ENCODE measurements around the gene NUP214.

The NUP214 gene

GRCh38 chr9:131142160-131142559, 16.8 kb downstream of the NUP214 start:
- H3K4me3 ChIP-seq (ENCODE audit: low read length): no peak overlapping the region
- no peak for TF ChIP-seq EZH2phosphoT487 (IDR thresholded peaks at IDR 0.05; ENCODE audit: low read depth)
- TF ChIP-seq, protein P1, sequence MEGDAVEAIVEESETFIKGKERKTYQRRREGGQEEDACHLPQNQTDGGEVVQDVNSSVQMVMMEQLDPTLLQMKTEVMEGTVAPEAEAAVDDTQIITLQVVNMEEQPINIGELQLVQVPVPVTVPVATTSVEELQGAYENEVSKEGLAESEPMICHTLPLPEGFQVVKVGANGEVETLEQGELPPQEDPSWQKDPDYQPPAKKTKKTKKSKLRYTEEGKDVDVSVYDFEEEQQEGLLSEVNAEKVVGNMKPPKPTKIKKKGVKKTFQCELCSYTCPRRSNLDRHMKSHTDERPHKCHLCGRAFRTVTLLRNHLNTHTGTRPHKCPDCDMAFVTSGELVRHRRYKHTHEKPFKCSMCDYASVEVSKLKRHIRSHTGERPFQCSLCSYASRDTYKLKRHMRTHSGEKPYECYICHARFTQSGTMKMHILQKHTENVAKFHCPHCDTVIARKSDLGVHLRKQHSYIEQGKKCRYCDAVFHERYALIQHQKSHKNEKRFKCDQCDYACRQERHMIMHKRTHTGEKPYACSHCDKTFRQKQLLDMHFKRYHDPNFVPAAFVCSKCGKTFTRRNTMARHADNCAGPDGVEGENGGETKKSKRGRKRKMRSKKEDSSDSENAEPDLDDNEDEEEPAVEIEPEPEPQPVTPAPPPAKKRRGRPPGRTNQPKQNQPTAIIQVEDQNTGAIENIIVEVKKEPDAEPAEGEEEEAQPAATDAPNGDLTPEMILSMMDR (IDR thresholded peaks at IDR 0.05; ENCODE audit: low read depth, low read length): no peak
- no peaks in the 10 kb centered on the region for H3K4me1 ChIP-seq (ENCODE audit: low read length)
- no peak overlapping the region for H3K27ac ChIP-seq (ENCODE audit: low read length)
- no peaks in the 10 kb centered on the region for H4K20me1 ChIP-seq (ENCODE audit: insufficient read depth, low read length)
- no peak overlapping the region for H3K9ac ChIP-seq (ENCODE audit: low read length)
- no peak overlapping the region for H3K4me2 ChIP-seq (ENCODE audit: low read length)
- no peaks in the 10 kb centered on the region for H3K79me2 ChIP-seq (ENCODE audit: low read length)
- no peak overlapping the region for H2AFZ ChIP-seq (ENCODE audit: low read depth, low read length)
- peaks cover 70% of the 10 kb centered on the region for H3K36me3 ChIP-seq (replicated peaks; ENCODE audit: low read depth, low read length)
- no peaks in the 10 kb centered on the region for H3K27me3 ChIP-seq (ENCODE audit: low read depth, low read length)
- no peaks in the 10 kb centered on the region for H3K9me3 ChIP-seq (ENCODE audit: insufficient read depth, low read length)

- Histone ChIP-seq H3K27me3 (ENCODE audit: low read depth, low read length) (no peaks in the 10 kb centered on the region), H3K79me2 (ENCODE audit: low read length) (no peaks in the 10 kb centered on the region), H3K4me3 (ENCODE audit: low read length) (no peak overlapping the region), H3K27ac (ENCODE audit: low read length) (no peak overlapping the region), H3K9ac (ENCODE audit: low read length) (no peak overlapping the region), H3K4me2 (ENCODE audit: low read length) (no peak overlapping the region), H3K36me3 (replicated peaks; ENCODE audit: low read depth, low read length) (peaks cover 73% of the 10 kb centered on the region), H2AFZ (ENCODE audit: low read depth, low read length) (no peak overlapping the region), H4K20me1 (ENCODE audit: insufficient read depth, low read length) (no peaks in the 10 kb centered on the region), H3K9me3 (ENCODE audit: insufficient read depth, low read length) (no peaks in the 10 kb centered on the region), H3K4me1 (ENCODE audit: low read length) (no peaks in the 10 kb centered on the region)
- TF ChIP-seq, protein P1 (IDR thresholded peaks at IDR 0.05; ENCODE audit: low read depth, low read length): no peak
- no peak for TF ChIP-seq EZH2phosphoT487 (IDR thresholded peaks at IDR 0.05; ENCODE audit: low read depth)
Measured at GRCh38 chr9:131144201-131144600, 18.8 kb downstream of the NUP214 start.

GRCh38 chr9:131145245-131145644, 19.9 kb downstream of the NUP214 start:
- H3K36me3 ChIP-seq (replicated peaks; ENCODE audit: low read depth, low read length): peaks cover 73% of the 10 kb centered on the region
- H3K27me3 ChIP-seq (ENCODE audit: low read depth, low read length): no peaks in the 10 kb centered on the region
- H3K79me2 ChIP-seq (ENCODE audit: low read length): no peaks in the 10 kb centered on the region
- no peak for TF ChIP-seq EZH2phosphoT487 (IDR thresholded peaks at IDR 0.05; ENCODE audit: low read depth)
- TF ChIP-seq, protein P1 (IDR thresholded peaks at IDR 0.05; ENCODE audit: low read depth, low read length): no peak
- no peaks in the 10 kb centered on the region for H3K4me1 ChIP-seq (ENCODE audit: low read length)
- H4K20me1 ChIP-seq (ENCODE audit: insufficient read depth, low read length): no peaks in the 10 kb centered on the region
- H3K9me3 ChIP-seq (ENCODE audit: insufficient read depth, low read length): no peaks in the 10 kb centered on the region
- no peak overlapping the region for H3K4me2 ChIP-seq (ENCODE audit: low read length)
- H2AFZ ChIP-seq (ENCODE audit: low read depth, low read length): no peak overlapping the region
- no peak overlapping the region for H3K27ac ChIP-seq (ENCODE audit: low read length)
- H3K4me3 ChIP-seq (ENCODE audit: low read length): no peak overlapping the region
- H3K9ac ChIP-seq (ENCODE audit: low read length): no peak overlapping the region

GRCh38 chr9:131146186-131146585, 20.8 kb downstream of the NUP214 start:
- Histone ChIP-seq H4K20me1 (ENCODE audit: insufficient read depth, low read length) (no peaks in the 10 kb centered on the region), H3K27me3 (ENCODE audit: low read depth, low read length) (no peaks in the 10 kb centered on the region), H3K9ac (ENCODE audit: low read length) (no peak overlapping the region), H3K79me2 (ENCODE audit: low read length) (no peaks in the 10 kb centered on the region), H2AFZ (ENCODE audit: low read depth, low read length) (no peak overlapping the region), H3K9me3 (ENCODE audit: insufficient read depth, low read length) (no peaks in the 10 kb centered on the region), H3K4me1 (ENCODE audit: low read length) (no peaks in the 10 kb centered on the region), H3K4me3 (ENCODE audit: low read length) (no peak overlapping the region), H3K4me2 (ENCODE audit: low read length) (no peak overlapping the region), H3K27ac (ENCODE audit: low read length) (no peak overlapping the region), H3K36me3 (replicated peaks; ENCODE audit: low read depth, low read length) (peaks cover 70% of the 10 kb centered on the region)
- TF ChIP-seq, protein P1 (IDR thresholded peaks at IDR 0.05; ENCODE audit: low read depth, low read length): no peak
- TF ChIP-seq EZH2phosphoT487 (IDR thresholded peaks at IDR 0.05; ENCODE audit: low read depth): no peak
